Lung (tissue), 12 donors: ENCODE measurements around the gene PRRX2. TPM values are rescaled to one million over a fixed set of nuclear protein-coding genes. Genes with fewer than 3 reads are reported as not detected.

Experiments used
- ATAC-seq: fragments of 200-7000 bp; cut with Tn5 transposase; one replicate; pipeline ENCODE4 v1.9.1; 2020; ENCODE audit warnings: moderate number of reproducible peaks; ENCODE audit not compliant: insufficient read depth, low FRiP score
- DNase-seq, 3 donors: peaks; one replicate each; pipeline ENCODE4 v3.0.0-alpha.2; 2013 to 2017
- H3K27ac ChIP-seq, 2 donors: one replicate each; pipeline ENCODE4 v1.5.1; 2013; ENCODE audit warnings: mild to moderate bottlenecking in 2 of 2, moderate library complexity in 2 of 2, control low read depth in 1 of 2, inconsistent platforms in 1 of 2, low read depth in 1 of 2, low read length in 1 of 2
- H3K27me3 ChIP-seq, 3 donors: one replicate each; pipeline ENCODE4 v1.5.1; 2013; ENCODE audit warnings: low read length in 2 of 3; ENCODE audit not compliant: control insufficient read depth in 3 of 3, insufficient read depth in 3 of 3
- H3K36me3 ChIP-seq, 4 donors: one replicate each; pipeline ENCODE4 v1.5.1; 2013; ENCODE audit warnings: low read length in 4 of 4, mild to moderate bottlenecking in 1 of 4, moderate library complexity in 1 of 4; ENCODE audit not compliant: control insufficient read depth in 4 of 4, insufficient read depth in 4 of 4
- H3K4me1 ChIP-seq, 5 donors: one replicate each; pipeline ENCODE4 v1.5.1; 2013; ENCODE audit warnings: low read length in 5 of 5, mild to moderate bottlenecking in 2 of 5, moderate library complexity in 1 of 5; ENCODE audit not compliant: control insufficient read depth in 5 of 5, insufficient read depth in 5 of 5
- H3K4me3 ChIP-seq: one replicate; pipeline ENCODE4 v1.5.1; 2013; ENCODE audit warnings: mild to moderate bottlenecking, control low read depth, moderate library complexity
- H3K9ac ChIP-seq, 2 donors: one replicate each; pipeline ENCODE4 v1.5.1; 2013; ENCODE audit warnings: low read length in 2 of 2, control low read depth in 1 of 2; ENCODE audit not compliant: insufficient read depth in 1 of 2
- H3K9me3 ChIP-seq, 4 donors: one replicate each; pipeline ENCODE4 v1.5.1; 2013; ENCODE audit warnings: low read length in 3 of 4, mild to moderate bottlenecking in 1 of 4, moderate library complexity in 1 of 4; ENCODE audit not compliant: control insufficient read depth in 4 of 4, insufficient read depth in 3 of 4
- CTCF ChIP-seq: IDR thresholded peaks from 2 replicates; pipeline ENCODE4 v1.5.1; 2012; ENCODE audit warnings: mild to moderate bottlenecking; ENCODE audit errors: control extremely low read depth, extremely low read depth
- WGBS, 2 donors: extraction: QIAGEN DNeasy Blood & Tissue Kit; methylation state at CpG; one replicate each; pipeline ENCODE4 v1.1.7; 2013; 5-methylcytosine and 5-hydroxymethylcytosine counted together
- polyA plus RNA-seq, 2 donors: library from polyadenylated mRNA; stranded (reverse); fragments of 200-250 nt; gene quantifications; one replicate each; pipeline ENCODE4 v1.2.1, GENCODE V29; 2013
- total RNA-seq, 2 donors: library from RNA; depleted of rRNA in 1 of 2; stranded (reverse); fragments of >200 nt in 1 of 2; gene quantifications; one replicate each; pipeline ENCODE4 v1.2.1, GENCODE V29; 2014 to 2021
- donor health status: control.
- donor health status: control.
- donor health status: Bipolar disorder and iron deficiency.
- donor health status: healthy.
- donor health status: DM: yes; HTN: yes; CAD: no.

The PRRX2 gene
- total and polyA plus RNA-seq, 4 donors = 2.2 to 3.8 (median 3.5) TPM

DNA sequence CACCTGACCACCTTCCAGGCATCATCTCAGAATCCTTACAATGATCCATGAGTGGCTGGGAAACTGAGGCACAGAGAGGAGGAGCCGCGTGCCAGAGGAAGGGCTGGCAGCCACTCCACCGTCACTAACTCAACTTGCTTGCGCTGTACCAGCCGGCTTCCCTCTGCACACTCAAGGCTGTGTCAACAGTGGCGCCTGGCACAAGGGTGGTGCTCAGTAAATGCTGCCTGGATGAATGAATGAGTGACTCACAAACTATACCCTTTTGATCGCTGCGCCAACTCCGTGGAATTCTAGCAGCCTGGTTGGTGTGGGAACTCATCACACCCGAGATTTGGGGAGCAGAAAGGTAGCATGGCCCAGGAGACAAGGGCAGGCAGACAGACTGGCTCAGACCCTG is 21.9 kb downstream of the PRRX2 start:
- no peak for TF ChIP-seq CTCF
- no peak overlapping the region for H3K9ac ChIP-seq
- ATAC-seq (no peak), DNase-seq (no peak)
- H3K4me3 ChIP-seq = no peak overlapping the region
- H3K27ac ChIP-seq = no peak overlapping the region
- no peaks in the 10 kb centered on the region for H3K36me3 ChIP-seq
- WGBS, 2 donors = 79 to 89% methylated on average over 10 of the region's 10 CpGs
- no peaks in the 10 kb centered on the region for H3K9me3 ChIP-seq
- H3K4me1 ChIP-seq = no peaks in the 10 kb centered on the region
- peaks cover 0 to 5% (median 0%) of the 10 kb centered on the region in 3 donors for H3K27me3 ChIP-seq

DNA sequence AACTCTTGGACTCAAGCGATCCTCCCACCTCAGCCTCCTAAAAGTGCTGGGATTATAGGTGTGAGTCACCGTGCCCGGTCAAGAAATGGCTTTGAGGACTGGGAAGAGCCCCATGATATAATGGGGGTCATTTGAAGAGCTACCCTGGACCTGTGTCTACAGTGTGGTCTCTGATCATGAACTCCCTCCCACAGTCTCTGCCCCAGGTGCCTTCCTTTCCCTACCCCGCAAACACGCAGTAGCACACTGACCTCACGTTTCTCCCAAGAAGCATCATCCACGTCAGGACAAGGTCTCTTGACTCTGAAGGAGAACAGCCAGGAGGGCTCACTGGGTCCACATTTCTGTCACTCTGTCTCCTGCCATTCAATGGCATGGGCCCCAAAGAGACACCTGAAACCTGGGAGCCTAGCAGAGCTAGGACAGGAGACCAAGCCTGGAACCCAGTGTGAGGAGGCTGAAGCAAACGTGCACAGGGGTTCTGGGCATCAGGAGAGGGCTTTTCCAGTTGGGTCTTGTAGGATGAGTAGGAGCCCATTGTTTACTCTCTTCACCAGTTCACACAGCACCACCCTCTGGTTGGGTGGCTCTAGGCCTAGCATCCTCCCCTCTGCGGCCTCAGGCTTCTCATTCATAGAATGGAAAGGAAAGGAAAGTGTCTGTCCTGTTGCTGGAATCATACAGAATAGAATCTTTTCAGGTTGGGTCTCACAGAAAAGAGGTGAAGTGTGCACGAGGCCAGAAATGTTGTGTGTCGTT is 23.0 kb downstream of the PRRX2 start:
- no peak for TF ChIP-seq CTCF

GRCh38 chr9:129692534-129692933 is 27.1 kb downstream of the PRRX2 start:
- TF ChIP-seq CTCF = no peak
- peaks cover 0 to 10% (median 0%) of the 10 kb centered on the region in 5 donors for H3K4me1 ChIP-seq
- 81 to 87% methylated on average over 5 of the region's 5 CpGs for WGBS, 2 donors

More for the DNA sequence above, 23.0 kb downstream of the PRRX2 start:
- Histone ChIP-seq H3K9me3 (peaks cover 0 to 2% (median 0%) of the 10 kb centered on the region in 4 donors), H3K4me1 (no peaks in the 10 kb centered on the region), H3K4me3 (no peak overlapping the region), H3K27me3 (peaks cover 0 to 5% (median 0%) of the 10 kb centered on the region in 3 donors), H3K27ac (no peak overlapping the region), H3K9ac (no peak overlapping the region), H3K36me3 (no peaks in the 10 kb centered on the region)
- ATAC-seq (no peak), DNase-seq (no peak)
- 84 to 92% methylated on average over 11 of the region's 11 CpGs for WGBS, 2 donors

GRCh38 chr9:129693741-129694140 is 28.3 kb downstream of the PRRX2 start:
- ATAC-seq (no peak), DNase-seq (no peak)
- Histone ChIP-seq H3K4me1 (peaks cover 0 to 11% (median 0%) of the 10 kb centered on the region in 5 donors), H3K27ac (no peak overlapping the region), H3K4me3 (no peak overlapping the region), H3K36me3 (no peaks in the 10 kb centered on the region), H3K9me3 (peaks cover 0 to 2% (median 0%) of the 10 kb centered on the region in 4 donors), H3K9ac (no peak overlapping the region), H3K27me3 (peaks cover 0 to 12% (median 0%) of the 10 kb centered on the region in 3 donors)
- TF ChIP-seq CTCF = no peak
- 76 to 80% methylated on average over 8 of the region's 8 CpGs for WGBS, 2 donors

More at GRCh38 chr9:129692534-129692933, 27.1 kb downstream of the PRRX2 start:
- Histone ChIP-seq H3K4me3 (no peak overlapping the region), H3K9ac (no peak overlapping the region), H3K27me3 (peaks cover 0 to 5% (median 0%) of the 10 kb centered on the region in 3 donors), H3K36me3 (no peaks in the 10 kb centered on the region), H3K9me3 (peaks cover 0 to 2% (median 0%) of the 10 kb centered on the region in 4 donors), H3K27ac (no peak overlapping the region)
- ATAC-seq = no peak
- no peak for DNase-seq
